ENCODE measurements around the gene SCEL.

The SCEL gene, protein sequence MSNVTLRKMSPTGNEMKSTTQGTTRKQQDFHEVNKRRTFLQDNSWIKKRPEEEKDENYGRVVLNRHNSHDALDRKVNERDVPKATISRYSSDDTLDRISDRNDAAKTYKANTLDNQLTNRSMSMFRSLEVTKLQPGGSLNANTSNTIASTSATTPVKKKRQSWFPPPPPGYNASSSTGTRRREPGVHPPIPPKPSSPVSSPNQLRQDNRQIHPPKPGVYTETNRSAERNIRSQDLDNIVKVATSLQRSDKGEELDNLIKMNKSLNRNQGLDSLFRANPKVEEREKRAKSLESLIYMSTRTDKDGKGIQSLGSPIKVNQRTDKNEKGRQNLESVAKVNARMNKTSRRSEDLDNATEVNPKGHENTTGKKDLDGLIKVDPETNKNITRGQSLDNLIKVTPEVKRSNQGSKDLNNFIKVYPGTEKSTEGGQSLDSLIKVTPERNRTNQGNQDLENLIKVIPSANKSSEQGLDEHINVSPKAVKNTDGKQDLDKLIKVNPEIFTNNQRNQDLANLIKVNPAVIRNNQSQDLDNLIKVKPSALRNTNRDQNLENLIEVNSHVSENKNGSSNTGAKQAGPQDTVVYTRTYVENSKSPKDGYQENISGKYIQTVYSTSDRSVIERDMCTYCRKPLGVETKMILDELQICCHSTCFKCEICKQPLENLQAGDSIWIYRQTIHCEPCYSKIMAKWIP

DNA sequence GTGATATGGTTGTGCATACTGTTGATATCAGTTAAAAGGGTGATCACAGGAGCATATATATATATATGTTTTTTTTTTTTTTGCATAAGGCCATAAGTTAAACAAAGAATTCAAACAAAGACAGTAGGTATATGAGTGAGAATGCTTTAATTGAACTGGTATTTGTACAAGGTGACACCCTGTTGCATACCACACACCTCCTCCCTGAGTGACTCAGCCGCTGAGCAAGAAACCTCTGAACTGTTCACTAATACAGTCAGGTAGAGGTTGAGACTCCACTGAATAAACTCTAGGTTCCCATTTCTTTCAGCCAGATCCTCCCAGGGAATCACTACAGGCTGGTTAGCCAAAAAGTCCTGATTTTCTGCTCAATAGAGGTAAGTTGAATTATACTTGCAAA, at the start of gene SCEL:
SCEL (plus strand) TSS at position 259 of the 400 bp plus-strand sequence. CDS start 20,170 bp downstream, outside the sequence.
- H3K4me1 Mint-ChIP-seq (ENCODE audit: low read depth) = no peaks in the 10 kb centered on the region
- no peaks in the 10 kb centered on the region for H3K9me3 Mint-ChIP-seq
- peaks cover 8% of the 10 kb centered on the region for H3K27me3 Mint-ChIP-seq
- H3K36me3 Mint-ChIP-seq (ENCODE audit: low read depth) = no peaks in the 10 kb centered on the region
- no peak within 1 kb of the TSS for H3K4me3 Mint-ChIP-seq
- H3K27ac Mint-ChIP-seq = no peak within 1 kb of the TSS

DNA sequence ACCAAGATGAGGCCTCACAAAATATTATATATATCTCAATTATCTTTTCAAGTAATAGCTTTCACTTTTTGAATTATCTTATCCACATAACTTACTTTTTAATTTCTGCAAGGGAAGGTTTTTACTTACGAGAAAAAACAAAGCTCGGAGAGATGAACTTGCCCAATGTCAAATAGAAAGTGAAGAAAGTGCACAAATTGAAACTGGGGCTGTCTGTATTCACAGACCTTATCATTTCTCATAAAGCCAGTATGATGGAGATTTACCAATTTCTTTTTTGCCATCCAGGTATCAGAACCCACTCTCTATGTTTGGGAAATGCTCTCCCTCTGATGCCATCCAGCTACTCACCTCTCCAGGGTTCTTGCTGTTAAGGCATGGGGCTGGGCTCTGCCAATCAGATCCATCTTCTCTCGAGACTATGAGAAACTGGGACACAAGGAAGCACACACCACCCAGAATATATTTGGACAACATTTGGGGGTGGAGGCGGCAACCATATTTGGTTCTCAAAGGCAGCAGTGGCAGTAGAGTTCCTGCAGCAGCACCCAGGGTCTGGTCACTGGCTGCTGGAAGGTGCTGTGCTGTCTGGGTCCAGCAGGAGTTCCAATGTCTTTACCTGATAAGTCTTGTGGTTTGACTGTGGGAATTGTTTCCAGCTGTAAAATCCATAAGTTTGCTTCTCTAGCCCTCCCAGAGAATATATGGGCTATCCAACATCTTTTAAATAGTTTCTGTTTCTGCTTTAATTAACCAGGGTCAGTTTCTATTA, 45.8 kb upstream of the SCEL start:
- Mint-ChIP-seq H3K27ac (no peak overlapping the region), H3K4me1 (ENCODE audit: low read depth) (no peaks in the 10 kb centered on the region), H3K36me3 (ENCODE audit: low read depth) (no peaks in the 10 kb centered on the region), H3K4me3 (no peak overlapping the region), H3K27me3 (no peaks in the 10 kb centered on the region), H3K9me3 (no peaks in the 10 kb centered on the region)

DNA sequence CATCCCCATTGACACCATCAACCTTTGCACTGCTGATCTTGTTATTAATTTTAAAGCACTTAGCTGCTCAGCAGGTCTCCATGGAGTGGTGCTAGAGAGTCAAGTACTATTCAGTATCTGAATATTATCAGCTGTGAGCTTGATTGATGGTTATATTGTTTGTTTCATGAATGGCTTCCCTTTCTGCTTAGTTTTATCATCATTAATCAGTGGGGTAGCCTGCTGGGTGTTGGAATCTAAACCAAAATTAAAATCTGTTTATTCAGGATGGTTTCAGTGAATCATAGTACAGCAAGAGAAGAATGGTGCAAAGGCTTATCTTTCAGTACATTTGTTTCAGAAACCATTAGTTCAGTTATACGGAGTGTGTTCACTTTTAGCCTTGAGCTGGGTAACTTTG, 42.5 kb upstream of the SCEL start:
- Mint-ChIP-seq H3K9me3 (no peaks in the 10 kb centered on the region), H3K27me3 (no peaks in the 10 kb centered on the region), H3K4me3 (no peak overlapping the region), H3K27ac (no peak overlapping the region), H3K36me3 (ENCODE audit: low read depth) (no peaks in the 10 kb centered on the region), H3K4me1 (ENCODE audit: low read depth) (no peaks in the 10 kb centered on the region)

DNA sequence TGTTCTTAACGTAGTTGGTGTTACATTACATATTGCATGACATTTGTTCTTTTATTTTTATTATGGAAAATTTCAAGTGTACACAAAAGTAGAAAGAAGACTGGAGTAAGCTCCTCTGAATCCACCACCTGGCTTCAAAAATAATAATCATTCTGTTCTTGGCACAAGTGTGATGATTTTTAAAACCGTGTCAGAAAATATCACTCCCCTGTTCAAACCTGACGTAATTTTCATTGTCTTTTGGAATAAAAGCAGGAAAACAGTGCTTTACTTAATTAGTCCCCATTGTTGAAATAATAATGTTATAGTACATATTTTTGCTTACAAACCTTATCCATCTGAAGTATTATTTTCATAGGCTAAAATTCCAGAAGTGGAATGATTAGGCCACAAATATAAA, 41.3 kb upstream of the SCEL start:
- no peak overlapping the region for H3K4me3 Mint-ChIP-seq
- no peaks in the 10 kb centered on the region for H3K4me1 Mint-ChIP-seq (ENCODE audit: low read depth)
- no peaks in the 10 kb centered on the region for H3K36me3 Mint-ChIP-seq (ENCODE audit: low read depth)
- H3K27ac Mint-ChIP-seq = no peak overlapping the region
- no peaks in the 10 kb centered on the region for H3K27me3 Mint-ChIP-seq
- H3K9me3 Mint-ChIP-seq = no peaks in the 10 kb centered on the region

DNA sequence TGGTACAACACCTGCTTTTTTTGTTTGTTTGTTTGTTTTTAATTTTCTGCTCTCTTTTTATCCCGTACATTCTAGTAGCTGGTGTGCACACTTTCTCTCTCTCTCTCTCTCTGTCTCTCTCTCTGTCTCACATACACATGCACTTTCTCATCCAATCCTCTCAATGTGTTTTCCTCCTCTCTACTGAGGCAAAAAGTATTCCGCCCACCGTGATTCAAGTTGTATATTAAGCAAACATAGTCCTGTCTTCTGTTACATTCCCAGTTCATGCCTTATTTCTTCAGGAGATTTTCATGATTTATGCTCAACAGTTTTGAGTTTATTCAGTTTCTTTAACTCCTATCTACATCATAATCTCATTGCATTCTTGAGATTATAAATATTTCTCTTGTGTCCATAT, 38.2 kb upstream of the SCEL start:
- Mint-ChIP-seq H3K4me1 (ENCODE audit: low read depth) (peaks cover 4% of the 10 kb centered on the region), H3K27ac (no peak overlapping the region), H3K4me3 (no peak overlapping the region), H3K9me3 (no peaks in the 10 kb centered on the region), H3K27me3 (peaks cover 6% of the 10 kb centered on the region), H3K36me3 (ENCODE audit: low read depth) (no peaks in the 10 kb centered on the region)

DNA sequence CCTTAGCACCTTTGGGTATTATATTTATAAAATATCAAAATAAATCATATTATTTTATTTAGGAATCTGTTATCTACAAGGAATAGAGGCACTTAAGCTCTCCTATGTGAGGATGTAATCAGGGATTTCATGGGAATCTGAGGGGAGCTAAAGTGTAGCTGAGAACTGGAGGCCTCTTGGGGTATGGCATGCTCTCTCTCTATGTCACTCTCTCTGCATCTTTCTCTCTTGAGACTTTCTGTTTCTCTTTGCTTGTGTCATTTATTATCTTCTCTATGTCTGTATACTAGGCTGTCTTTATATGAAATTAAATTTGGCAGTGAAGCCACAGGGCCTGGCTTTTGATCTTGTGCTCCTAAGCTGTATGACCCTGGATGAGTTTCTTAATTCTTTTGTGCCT, 37.7 kb upstream of the SCEL start:
- H3K4me1 Mint-ChIP-seq (ENCODE audit: low read depth) = peaks cover 7% of the 10 kb centered on the region
- no peak overlapping the region for H3K4me3 Mint-ChIP-seq
- peaks cover 8% of the 10 kb centered on the region for H3K27me3 Mint-ChIP-seq
- H3K36me3 Mint-ChIP-seq (ENCODE audit: low read depth) = no peaks in the 10 kb centered on the region
- H3K27ac Mint-ChIP-seq = no peak overlapping the region
- no peaks in the 10 kb centered on the region for H3K9me3 Mint-ChIP-seq

DNA sequence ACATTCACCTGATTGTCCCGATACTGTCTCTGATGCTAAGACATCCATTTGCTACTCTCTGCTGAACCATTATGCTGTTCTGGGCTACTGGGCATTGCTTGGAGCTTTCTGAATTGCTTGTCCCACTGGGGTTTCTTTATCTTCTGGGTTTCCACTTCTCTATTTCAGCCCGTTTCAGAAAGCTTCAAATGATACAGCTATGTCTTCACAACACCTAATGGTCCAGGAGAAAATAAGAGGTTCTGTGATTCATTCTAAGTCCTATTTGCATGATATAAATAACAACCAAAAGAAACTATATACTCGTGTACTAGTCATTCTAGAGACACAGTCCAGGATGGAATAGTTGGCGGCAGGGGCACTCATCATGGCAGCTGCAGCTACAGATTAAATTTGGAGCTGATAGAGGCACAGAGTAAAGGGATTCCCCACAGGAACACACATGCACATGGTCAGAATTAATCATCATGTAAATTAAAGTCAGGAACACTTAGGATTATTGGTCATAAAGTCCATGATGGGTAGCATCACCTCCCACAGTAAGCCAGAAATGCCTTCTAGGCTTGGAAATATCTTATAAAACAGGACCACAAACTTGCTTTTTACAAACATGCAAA, 33.3 kb upstream of the SCEL start:
- peaks cover 7% of the 10 kb centered on the region for H3K4me1 Mint-ChIP-seq (ENCODE audit: low read depth)
- H3K9me3 Mint-ChIP-seq = no peaks in the 10 kb centered on the region
- no peaks in the 10 kb centered on the region for H3K36me3 Mint-ChIP-seq (ENCODE audit: low read depth)
- peaks cover 11% of the 10 kb centered on the region for H3K27me3 Mint-ChIP-seq
- no peak overlapping the region for H3K27ac Mint-ChIP-seq
- no peak overlapping the region for H3K4me3 Mint-ChIP-seq

DNA sequence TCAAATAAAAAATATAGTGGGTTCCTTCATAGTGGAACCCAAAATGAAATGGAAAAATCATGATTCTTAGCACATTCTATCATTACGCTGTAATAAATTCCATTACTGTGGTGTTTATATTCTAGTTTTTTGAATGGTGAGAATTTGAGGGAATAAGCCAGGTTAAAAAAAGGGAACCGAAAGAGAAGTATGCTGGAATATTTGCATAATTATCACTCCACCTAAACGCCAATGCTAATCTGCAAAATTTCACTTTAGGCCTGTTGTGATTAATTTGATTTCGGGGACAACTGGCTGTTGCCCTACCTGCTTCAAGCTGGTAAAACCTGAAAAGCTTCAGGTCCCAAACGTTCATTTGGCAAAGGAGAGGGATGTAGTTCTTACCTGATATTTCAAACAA, 32.1 kb upstream of the SCEL start:
- Mint-ChIP-seq H3K27ac (no peak overlapping the region), H3K4me1 (ENCODE audit: low read depth) (peaks cover 15% of the 10 kb centered on the region), H3K4me3 (no peak overlapping the region), H3K27me3 (peaks cover 11% of the 10 kb centered on the region), H3K9me3 (no peaks in the 10 kb centered on the region), H3K36me3 (ENCODE audit: low read depth) (no peaks in the 10 kb centered on the region)

DNA sequence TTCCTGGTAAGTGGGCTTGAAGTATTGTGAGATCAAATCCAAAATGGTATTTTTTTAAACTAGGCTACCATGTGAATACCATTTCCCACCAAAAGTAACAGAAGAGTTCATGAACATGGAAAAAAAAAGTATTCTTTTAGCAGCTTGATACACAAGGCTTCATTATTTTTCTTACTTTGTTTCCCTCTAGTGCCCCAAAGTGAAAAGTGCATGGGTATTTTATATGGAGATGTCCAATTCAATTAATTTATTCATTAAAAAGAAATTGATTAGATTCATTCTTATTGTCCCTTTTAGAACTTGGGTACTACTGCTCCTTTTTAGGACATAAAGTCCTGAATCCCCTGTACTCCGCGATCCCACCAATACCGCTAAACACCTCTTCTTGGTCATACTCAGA, 28.6 kb upstream of the SCEL start:
- no peak overlapping the region for H3K27ac Mint-ChIP-seq
- H3K4me3 Mint-ChIP-seq = no peak overlapping the region
- peaks cover 8% of the 10 kb centered on the region for H3K27me3 Mint-ChIP-seq
- H3K36me3 Mint-ChIP-seq (ENCODE audit: low read depth) = no peaks in the 10 kb centered on the region
- peaks cover 29% of the 10 kb centered on the region for H3K4me1 Mint-ChIP-seq (ENCODE audit: low read depth)
- no peaks in the 10 kb centered on the region for H3K9me3 Mint-ChIP-seq

DNA sequence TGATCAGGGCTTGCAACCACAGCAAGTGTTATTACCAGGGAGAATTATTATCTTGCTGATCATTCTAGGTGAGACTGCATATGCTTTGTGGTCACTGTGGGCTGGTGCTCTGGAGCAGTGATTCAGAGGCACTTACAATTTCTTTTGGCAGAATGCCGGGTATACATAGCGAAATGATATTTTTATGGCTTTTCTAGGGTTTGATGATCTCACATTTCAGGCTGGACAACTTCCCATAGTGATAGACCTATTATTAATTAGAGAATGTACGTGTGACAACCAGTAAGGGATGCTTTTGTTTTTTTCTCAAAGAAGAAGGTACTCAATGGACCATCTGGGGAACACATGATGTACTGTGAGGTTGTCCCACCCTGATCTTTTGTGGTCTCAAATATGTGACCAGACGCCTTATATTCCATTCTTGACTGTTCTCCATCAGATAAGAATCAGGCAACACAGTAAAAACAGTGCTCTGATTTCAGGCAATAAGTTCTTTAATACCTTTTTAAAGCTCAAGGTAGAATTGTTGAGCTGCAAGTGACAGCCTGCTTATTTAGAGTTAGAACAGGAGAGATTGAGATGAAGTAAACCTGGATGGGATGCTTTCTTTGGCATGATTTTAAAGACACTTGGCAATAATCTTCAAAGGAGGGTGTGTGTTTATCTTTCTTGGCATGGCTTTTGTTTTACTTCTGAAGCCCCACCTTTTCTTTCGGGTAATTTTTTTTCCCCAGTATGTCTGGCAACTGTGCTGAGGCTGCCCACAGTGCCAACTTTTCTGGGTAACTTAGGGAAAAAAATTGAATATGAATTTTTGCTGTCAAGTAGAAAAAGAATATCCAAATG, 27.4 kb upstream of the SCEL start:
- Mint-ChIP-seq H3K36me3 (ENCODE audit: low read depth) (no peaks in the 10 kb centered on the region), H3K9me3 (no peaks in the 10 kb centered on the region), H3K4me1 (ENCODE audit: low read depth) (peaks cover 23% of the 10 kb centered on the region), H3K4me3 (no peak overlapping the region), H3K27me3 (peaks cover 3% of the 10 kb centered on the region), H3K27ac (no peak overlapping the region)

DNA sequence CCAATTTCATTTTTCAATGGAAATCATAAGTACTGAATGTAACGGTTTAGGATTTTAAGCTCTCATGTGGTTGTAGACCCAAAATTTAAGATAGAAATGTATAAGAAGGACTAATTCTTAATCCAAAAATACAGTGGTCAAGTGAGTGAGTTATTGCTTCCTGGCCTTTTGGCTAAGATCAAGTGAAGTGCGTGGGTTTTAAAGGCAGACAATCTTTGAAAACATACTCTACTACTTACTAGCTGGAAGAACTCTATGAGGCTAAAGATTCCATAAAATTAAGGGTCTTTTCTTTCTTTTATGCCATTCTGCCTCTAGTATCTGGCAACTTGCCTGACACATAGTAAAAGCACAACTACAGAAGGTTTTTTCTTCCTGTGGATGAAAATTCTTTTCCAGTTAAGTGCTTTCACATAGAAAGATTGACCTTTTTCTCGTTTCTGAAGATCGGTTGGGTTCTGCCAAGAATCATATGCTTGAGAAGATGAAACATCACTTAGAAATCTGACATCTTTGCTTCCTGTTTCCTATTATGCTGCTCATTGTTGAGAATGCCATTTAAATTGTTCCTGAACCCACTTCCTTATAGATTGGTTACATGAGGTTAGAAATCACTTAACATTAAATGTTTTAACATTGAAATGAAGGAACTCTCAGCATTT, 26.4 kb upstream of the SCEL start:
- H3K27me3 Mint-ChIP-seq = peaks cover 3% of the 10 kb centered on the region

DNA sequence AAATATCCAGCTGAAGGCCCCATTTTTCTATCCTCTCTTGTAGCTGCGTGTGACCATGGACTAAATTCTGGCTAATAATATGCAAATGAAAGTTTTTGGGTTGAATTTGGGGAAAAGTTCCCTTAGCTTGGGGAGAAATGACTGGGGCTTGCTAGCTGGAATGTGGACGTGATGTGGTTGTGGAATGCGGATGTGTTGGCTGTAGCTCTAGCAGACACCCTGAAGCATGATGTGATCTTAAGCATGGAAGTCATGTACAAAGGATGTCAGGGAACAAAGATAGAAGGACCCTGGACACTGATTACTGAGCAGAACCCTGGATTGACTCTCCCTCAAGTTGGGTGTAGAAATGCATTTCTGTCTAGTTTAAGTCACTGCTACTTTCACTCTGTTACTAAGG, 25.4 kb upstream of the SCEL start:
- Mint-ChIP-seq H3K4me3 (no peak overlapping the region), H3K9me3 (no peaks in the 10 kb centered on the region), H3K4me1 (ENCODE audit: low read depth) (peaks cover 34% of the 10 kb centered on the region), H3K27ac (no peak overlapping the region), H3K36me3 (ENCODE audit: low read depth) (no peaks in the 10 kb centered on the region), H3K27me3 (peaks cover 3% of the 10 kb centered on the region)

More for the DNA sequence above, 26.4 kb upstream of the SCEL start:
- Mint-ChIP-seq H3K9me3 (no peaks in the 10 kb centered on the region), H3K4me1 (ENCODE audit: low read depth) (peaks cover 28% of the 10 kb centered on the region), H3K27ac (peak overlapping the region; percentile 72), H3K4me3 (no peak overlapping the region), H3K36me3 (ENCODE audit: low read depth) (no peaks in the 10 kb centered on the region)

DNA sequence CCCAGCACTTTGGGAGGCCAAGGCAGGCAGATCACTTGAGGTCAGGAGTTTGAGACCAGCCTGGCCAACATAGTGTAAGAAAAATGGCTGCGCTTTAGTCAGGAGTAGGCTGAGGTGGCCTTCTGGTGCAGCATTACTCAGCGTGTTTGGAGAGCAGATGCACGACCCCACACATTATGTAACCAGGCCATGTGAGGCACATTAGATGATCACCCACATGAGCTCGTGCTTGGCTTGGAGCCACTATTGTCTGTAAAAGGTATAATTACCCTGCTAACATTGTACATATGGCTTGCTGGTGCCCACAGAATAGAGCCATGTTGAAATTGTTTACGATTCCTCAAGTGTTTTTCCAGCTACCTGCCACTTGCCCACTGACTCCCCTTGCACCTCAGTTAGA, 24.0 kb upstream of the SCEL start:
- H3K9me3 Mint-ChIP-seq = no peaks in the 10 kb centered on the region
- H3K36me3 Mint-ChIP-seq (ENCODE audit: low read depth) = no peaks in the 10 kb centered on the region
- no peak overlapping the region for H3K27ac Mint-ChIP-seq
- no peak overlapping the region for H3K4me3 Mint-ChIP-seq
- H3K27me3 Mint-ChIP-seq = peaks cover 3% of the 10 kb centered on the region
- peaks cover 43% of the 10 kb centered on the region for H3K4me1 Mint-ChIP-seq (ENCODE audit: low read depth)

Data from stimulated activated naive CD8-positive, alpha-beta T cell treated with anti-CD3 and anti-CD28 coated beads, Interleukin-15, Interleukin-2, amounts not matched to agents 100 ng/mL and 50 ng/mL, for 24 hours (primary cell).